ENCODE measurements around the gene STXBP1.

- no peak for TF ChIP-seq RAD21 (IDR thresholded peaks at IDR 0.05; ENCODE audit: low read length)
- no peak for TF ChIP-seq POLR2A (IDR thresholded peaks at IDR 0.05; ENCODE audit: low read depth, low read length)
- TF ChIP-seq CTCF (conservative IDR thresholded peaks at IDR 0.05; ENCODE audit: low read depth, low read length): no peak
- TF ChIP-seq CEBPB (IDR thresholded peaks at IDR 0.05; ENCODE audit: low read depth, low read length): no peak
- no peak for TF ChIP-seq RCOR1 (IDR thresholded peaks at IDR 0.05; ENCODE audit: insufficient replicate concordance, low read length)
- TF ChIP-seq USF2 (IDR thresholded peaks at IDR 0.05; ENCODE audit: low read depth, low read length): no peak
- no peak for TF ChIP-seq MXI1 (IDR thresholded peaks at IDR 0.05; ENCODE audit: borderline replicate concordance, low read depth, low read length)
These were observed 78.7 kb downstream of the STXBP1 start for GRCh38 chr9:127690735-127691134.
